ENCODE measurements around the gene ZNF667.

Gene ZNF667

DNA sequence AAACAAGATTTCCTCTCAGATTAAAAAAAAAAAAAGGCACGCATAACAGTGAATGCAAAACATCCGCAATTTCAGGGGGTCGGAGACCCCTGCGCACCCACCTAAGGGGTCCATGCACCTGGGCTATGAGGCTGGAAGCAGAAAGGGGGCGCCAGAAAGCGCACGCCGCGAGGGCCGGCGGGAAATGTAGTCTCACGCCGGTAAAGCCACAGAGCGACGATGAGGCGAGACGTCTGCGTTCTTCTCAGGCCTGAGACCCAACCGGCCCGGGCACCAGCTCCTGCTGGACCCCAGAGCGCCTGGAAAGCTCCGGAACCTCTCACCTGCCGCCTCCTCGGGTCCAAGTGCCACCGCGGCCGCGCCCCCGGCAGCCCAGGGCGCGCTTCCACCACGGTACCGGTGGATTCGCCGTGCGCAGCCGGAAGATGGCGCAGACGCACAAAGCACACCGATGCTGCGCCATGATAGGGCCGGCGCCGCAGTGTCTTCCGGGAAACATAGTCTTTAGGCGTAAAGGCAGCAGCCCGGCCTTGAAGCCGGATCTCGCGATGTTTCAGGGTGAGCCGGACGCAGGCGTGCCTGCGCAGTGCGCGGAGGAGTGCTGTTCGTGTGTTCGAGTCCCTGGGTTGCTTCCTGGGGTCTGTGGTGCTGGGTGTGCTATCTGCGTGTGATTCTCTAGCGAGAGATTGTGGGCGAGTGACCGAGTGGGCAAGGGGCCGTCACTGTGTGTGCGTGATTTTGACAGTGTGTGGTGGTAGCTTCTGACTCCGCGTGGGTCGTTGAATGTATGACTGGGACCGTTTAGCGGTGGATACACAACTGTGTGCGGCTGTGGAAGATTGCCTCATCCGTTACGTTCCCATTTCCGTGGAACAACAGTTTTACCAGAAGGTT, 83.8 kb downstream of the ZNF667 start, which contains the start of gene ZNF582:
ZNF582 (minus strand) TSS at position 416 of the 894 bp plus-strand sequence. CDS start 1,782 bp downstream, outside the sequence.
- peak; percentile 84 for DNase-seq (ENCODE audit: low read depth)

Measured in activated T-helper 9 cell treated with anti-CD3 and anti-CD28 coated beads, Interleukin-2, amount 50 U/mL, for 16 hours (primary cell).